ENCODE data around the gene HBA1.
"Not testable (repeated sequence)": the region's sequence is repeated elsewhere in the genome, so short reads cannot be mapped to it uniquely, and the experiment has no call there.

GRCh38 chr16:170088-170507 is 6.4 kb upstream of the HBA1 start:
- TF ChIP-seq, protein P1, sequence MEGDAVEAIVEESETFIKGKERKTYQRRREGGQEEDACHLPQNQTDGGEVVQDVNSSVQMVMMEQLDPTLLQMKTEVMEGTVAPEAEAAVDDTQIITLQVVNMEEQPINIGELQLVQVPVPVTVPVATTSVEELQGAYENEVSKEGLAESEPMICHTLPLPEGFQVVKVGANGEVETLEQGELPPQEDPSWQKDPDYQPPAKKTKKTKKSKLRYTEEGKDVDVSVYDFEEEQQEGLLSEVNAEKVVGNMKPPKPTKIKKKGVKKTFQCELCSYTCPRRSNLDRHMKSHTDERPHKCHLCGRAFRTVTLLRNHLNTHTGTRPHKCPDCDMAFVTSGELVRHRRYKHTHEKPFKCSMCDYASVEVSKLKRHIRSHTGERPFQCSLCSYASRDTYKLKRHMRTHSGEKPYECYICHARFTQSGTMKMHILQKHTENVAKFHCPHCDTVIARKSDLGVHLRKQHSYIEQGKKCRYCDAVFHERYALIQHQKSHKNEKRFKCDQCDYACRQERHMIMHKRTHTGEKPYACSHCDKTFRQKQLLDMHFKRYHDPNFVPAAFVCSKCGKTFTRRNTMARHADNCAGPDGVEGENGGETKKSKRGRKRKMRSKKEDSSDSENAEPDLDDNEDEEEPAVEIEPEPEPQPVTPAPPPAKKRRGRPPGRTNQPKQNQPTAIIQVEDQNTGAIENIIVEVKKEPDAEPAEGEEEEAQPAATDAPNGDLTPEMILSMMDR (conservative IDR thresholded peaks at IDR 0.05; ENCODE audit: low read length): not testable (repeated sequence)
- TF ChIP-seq EZH2phosphoT487 (IDR thresholded peaks at IDR 0.05; ENCODE audit: borderline replicate concordance, low read depth, low read length): not testable (repeated sequence)
